ENCODE results near the gene TEX22.

DNA sequence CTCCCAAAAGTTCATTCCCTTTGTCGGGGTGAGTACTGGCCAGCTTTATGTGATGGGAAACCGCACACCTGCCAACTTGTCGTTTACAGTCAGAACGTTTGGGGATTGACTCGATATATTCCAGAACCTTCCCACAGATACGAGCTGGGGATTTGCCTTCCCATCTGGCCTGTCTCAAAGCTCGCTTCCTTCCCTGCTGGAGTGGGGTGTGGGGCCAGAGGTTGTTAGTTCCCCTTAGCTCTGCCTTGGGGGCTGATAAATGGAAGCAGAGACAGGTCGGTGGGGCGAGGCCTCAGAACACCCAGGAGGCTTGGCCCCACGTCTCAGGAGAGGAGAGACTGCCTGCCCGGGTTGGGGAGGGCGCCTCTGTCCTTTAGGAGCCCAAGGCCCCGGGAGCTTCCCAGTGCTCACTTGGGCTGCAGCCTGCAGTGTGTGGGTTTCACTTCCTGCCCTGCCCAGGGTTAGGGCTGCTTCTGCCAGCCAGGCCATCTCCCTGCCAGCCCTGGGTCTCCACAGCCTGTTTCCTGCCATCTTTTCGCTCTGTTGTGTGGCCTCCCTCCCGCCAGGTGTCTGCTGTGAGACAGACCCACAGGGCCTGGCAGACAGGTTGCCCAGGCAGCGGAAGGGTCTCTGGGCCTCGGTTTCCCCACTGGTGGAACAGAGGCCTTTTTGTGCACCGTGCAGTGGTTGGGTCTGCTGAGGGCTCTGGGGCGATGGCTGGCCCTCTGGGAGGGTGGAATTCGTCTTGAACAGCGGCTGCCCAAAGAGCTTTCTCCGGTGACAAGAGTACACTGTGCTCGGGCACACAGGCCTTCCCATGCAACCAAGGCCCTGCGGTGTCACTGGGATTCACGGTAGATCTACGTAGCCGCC lies 8.1 kb upstream of the TEX22 start:
- TF ChIP-seq, protein P1, sequence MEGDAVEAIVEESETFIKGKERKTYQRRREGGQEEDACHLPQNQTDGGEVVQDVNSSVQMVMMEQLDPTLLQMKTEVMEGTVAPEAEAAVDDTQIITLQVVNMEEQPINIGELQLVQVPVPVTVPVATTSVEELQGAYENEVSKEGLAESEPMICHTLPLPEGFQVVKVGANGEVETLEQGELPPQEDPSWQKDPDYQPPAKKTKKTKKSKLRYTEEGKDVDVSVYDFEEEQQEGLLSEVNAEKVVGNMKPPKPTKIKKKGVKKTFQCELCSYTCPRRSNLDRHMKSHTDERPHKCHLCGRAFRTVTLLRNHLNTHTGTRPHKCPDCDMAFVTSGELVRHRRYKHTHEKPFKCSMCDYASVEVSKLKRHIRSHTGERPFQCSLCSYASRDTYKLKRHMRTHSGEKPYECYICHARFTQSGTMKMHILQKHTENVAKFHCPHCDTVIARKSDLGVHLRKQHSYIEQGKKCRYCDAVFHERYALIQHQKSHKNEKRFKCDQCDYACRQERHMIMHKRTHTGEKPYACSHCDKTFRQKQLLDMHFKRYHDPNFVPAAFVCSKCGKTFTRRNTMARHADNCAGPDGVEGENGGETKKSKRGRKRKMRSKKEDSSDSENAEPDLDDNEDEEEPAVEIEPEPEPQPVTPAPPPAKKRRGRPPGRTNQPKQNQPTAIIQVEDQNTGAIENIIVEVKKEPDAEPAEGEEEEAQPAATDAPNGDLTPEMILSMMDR (IDR thresholded peaks at IDR 0.05; ENCODE audit: low read depth, low read length, poor library complexity, severe bottlenecking) = no peak
- TF ChIP-seq EZH2phosphoT487 (IDR thresholded peaks at IDR 0.05; ENCODE audit: borderline replicate concordance, low read length) = no peak
